Esophagus muscularis mucosa (tissue), 4 donors: ENCODE data around the gene BICC1. TPM values are rescaled to one million over a fixed set of nuclear protein-coding genes. Genes with fewer than 3 reads are reported as not detected.

Experiments used
- DNase-seq: peaks from one replicate; pipeline ENCODE4 v3.0.0-alpha.2; 2017; ENCODE audit errors: extremely low spot score
- H3K27ac ChIP-seq, 4 donors: fragments of 200-600 bp; sonication (generic); replicated peaks in 1 of 4; 1 replicate in 3 of 4; 2 replicates in 1 of 4; pipeline ENCODE4 v1.5.1; 2016 to 2019; ENCODE audit warnings: mild to moderate bottlenecking in 1 of 4
- H3K27me3 ChIP-seq, 4 donors: fragments of 200-600 bp; sonication (generic); one replicate each; pipeline versions ENCODE4 v1.5.1 to v1.6.0; 2016 to 2019
- H3K36me3 ChIP-seq, 4 donors: fragments of 200-600 bp; sonication (generic); one replicate each; pipeline ENCODE4 v1.5.1; 2016 to 2019
- H3K4me1 ChIP-seq, 4 donors: fragments of 200-600 bp; sonication (generic); one replicate each; pipeline ENCODE4 v1.5.1; 2016 to 2019
- H3K4me3 ChIP-seq, 4 donors: fragments of 200-600 bp; sonication (generic); 1 replicate in 2 of 4; 2 replicates in 2 of 4; pipeline ENCODE4 v1.5.1; 2016 to 2019; ENCODE audit warnings: mild to moderate bottlenecking in 4 of 4, moderate library complexity in 1 of 4
- H3K9me3 ChIP-seq, 4 donors: fragments of 200-600 bp; sonication (generic); 1 replicate in 3 of 4; 2 replicates in 1 of 4; pipeline ENCODE4 v1.5.1; 2016 to 2019
- CTCF ChIP-seq, 3 experiments: fragments of 200-600 bp in 2 of 3; fragments of 450-650 bp in 1 of 3; sonication (generic) in 2 of 3; IDR thresholded peaks; one replicate each; pipeline ENCODE4 v1.5.1; 2017 to 2019; ENCODE audit warnings: antibody characterized with exemption in 3 of 3, mild to moderate bottlenecking in 2 of 3, moderate library complexity in 1 of 3
- EP300 ChIP-seq: sonication (generic); formaldehyde crosslinking; IDR thresholded peaks from one replicate; pipeline ENCODE4 v1.6.1; 2017; ENCODE audit warnings: antibody characterized with exemption
- POLR2A ChIP-seq: fragments of 450-650 bp; IDR thresholded peaks from one replicate; pipeline ENCODE4 v1.6.1; 2017; ENCODE audit warnings: antibody characterized with exemption, moderate library complexity, mild to moderate bottlenecking, low read depth
- POLR2AphosphoS5 ChIP-seq, 2 donors: sonication (generic); formaldehyde crosslinking; IDR thresholded peaks; one replicate each; pipeline ENCODE4 v1.6.1; 2017; ENCODE audit warnings: antibody characterized with exemption in 2 of 2
- WGBS: methylation state at CpG from one replicate; pipeline ENCODE4 v1.1.5; 2018; 5-methylcytosine and 5-hydroxymethylcytosine counted together
- intact Hi-C: fragments of 100-400 bp; cut with DNase I; formaldehyde crosslinking; loops from one replicate; pipeline ENCODE4 v1.15.1; 2023
- total RNA-seq, 4 donors: library from RNA; depleted of rRNA; stranded (reverse); fragments of >200 nt; gene quantifications; one replicate each; pipeline versions ENCODE4 v1.1.0 to v1.2.1, GENCODE V29; 2016

The BICC1 gene
- total RNA-seq, 4 donors from 2014 or later, result 19.1 to 24.9 (median 20.5) TPM

GRCh38 chr10:58784361-58784760, 271.7 kb downstream of the BICC1 start:
- no peak for TF ChIP-seq CTCF (IDR thresholded peaks at IDR 0.05)
- no peak for TF ChIP-seq POLR2AphosphoS5 (IDR thresholded peaks at IDR 0.05)
- TF ChIP-seq EP300, result no peak
- no peak for TF ChIP-seq POLR2A
- H3K4me1 ChIP-seq, result peaks cover 5 to 22% (median 9%) of the 10 kb centered on the region in 4 donors
- no peaks in the 10 kb centered on the region for H3K27me3 ChIP-seq
- H3K9me3 ChIP-seq, result no peaks in the 10 kb centered on the region
- peak overlapping the region in 1 of 4 donors; percentile 9 for H3K27ac ChIP-seq
- WGBS, result 84% methylated on average over 4 of the region's 4 CpGs
- intact Hi-C loops, result loop anchor here (10.0 kb wide), 2 partner anchors 170 to 450 kb away; no protein-coding TSS in a partner anchor
- no peak overlapping the region for H3K4me3 ChIP-seq
- no peaks in the 10 kb centered on the region for H3K36me3 ChIP-seq
- DNase-seq, result no peak

GRCh38 chr10:58785354-58785753, 272.7 kb downstream of the BICC1 start:
- Histone ChIP-seq H3K4me1 (peaks cover 5 to 22% (median 9%) of the 10 kb centered on the region in 4 donors), H3K9me3 (no peaks in the 10 kb centered on the region), H3K36me3 (peaks cover 0 to 4% (median 0%) of the 10 kb centered on the region in 4 donors), H3K27me3 (no peaks in the 10 kb centered on the region), H3K4me3 (no peak overlapping the region), H3K27ac (no peak overlapping the region)
- intact Hi-C loops, result loop anchor here (10.0 kb wide), 2 partner anchors 169 to 449 kb away; no protein-coding TSS in a partner anchor
- no peak for DNase-seq
- TF ChIP-seq POLR2A (no peak), CTCF (IDR thresholded peaks at IDR 0.05) (no peak), POLR2AphosphoS5 (IDR thresholded peaks at IDR 0.05) (no peak), EP300 (no peak)
- 92% methylated on average over 3 of the region's 3 CpGs for WGBS

GRCh38 chr10:58791137-58791536, 278.5 kb downstream of the BICC1 start:
- Histone ChIP-seq H3K27ac (no peak overlapping the region), H3K36me3 (peaks cover 0 to 12% (median 0%) of the 10 kb centered on the region in 4 donors), H3K27me3 (no peaks in the 10 kb centered on the region), H3K4me3 (no peak overlapping the region), H3K4me1 (peaks cover 0 to 10% (median 0%) of the 10 kb centered on the region in 4 donors), H3K9me3 (no peaks in the 10 kb centered on the region)
- TF ChIP-seq POLR2A (no peak), CTCF (IDR thresholded peaks at IDR 0.05) (no peak), POLR2AphosphoS5 (IDR thresholded peaks at IDR 0.05) (no peak), EP300 (no peak)
- no peak for DNase-seq
- 83% methylated on average over 6 of the region's 6 CpGs for WGBS
- intact Hi-C loops, result no loop called here

GRCh38 chr10:58795560-58795959, 282.9 kb downstream of the BICC1 start:
- Histone ChIP-seq H3K4me1 (peaks cover 0 to 10% (median 5%) of the 10 kb centered on the region in 4 donors), H3K4me3 (no peak overlapping the region), H3K9me3 (no peaks in the 10 kb centered on the region), H3K36me3 (peaks cover 0 to 21% (median 2%) of the 10 kb centered on the region in 4 donors), H3K27ac (no peak overlapping the region), H3K27me3 (no peaks in the 10 kb centered on the region)
- no peak for TF ChIP-seq POLR2A
- no peak for TF ChIP-seq POLR2AphosphoS5 (IDR thresholded peaks at IDR 0.05)
- no peak for TF ChIP-seq CTCF (IDR thresholded peaks at IDR 0.05)
- TF ChIP-seq EP300, result no peak
- no peak for DNase-seq
- intact Hi-C loops, result no loop called here

GRCh38 chr10:58796242-58796641, 283.6 kb downstream of the BICC1 start:
- no peak for DNase-seq
- Histone ChIP-seq H3K27ac (no peak overlapping the region), H3K4me3 (no peak overlapping the region), H3K36me3 (peaks cover 0 to 28% (median 3%) of the 10 kb centered on the region in 4 donors), H3K4me1 (peaks cover 0 to 6% (median 4%) of the 10 kb centered on the region in 4 donors), H3K9me3 (no peaks in the 10 kb centered on the region), H3K27me3 (no peaks in the 10 kb centered on the region)
- intact Hi-C loops, result no loop called here
- TF ChIP-seq POLR2A (no peak), EP300 (no peak), POLR2AphosphoS5 (IDR thresholded peaks at IDR 0.05) (no peak), CTCF (IDR thresholded peaks at IDR 0.05) (no peak)
- 91% methylated on average over 7 of the region's 7 CpGs for WGBS
